Osteocyte (in vitro differentiated cells): Measurements from ENCODE around the gene TSPAN14. TPM values are rescaled to one million over a fixed set of nuclear protein-coding genes. Genes with fewer than 3 reads are reported as not detected.

Experiments used
- DNase-seq: peaks from one replicate; pipeline ENCODE4 v3.0.0; 2021; ENCODE audit warnings: mixed read lengths; ENCODE audit not compliant: unreplicated experiment; ENCODE audit errors: extremely low spot score
- H3K27ac Mint-ChIP-seq: one replicate; pipeline ENCODE4 v1.8.0; 2021; ENCODE audit warnings: mild to moderate bottlenecking, mixed read lengths; ENCODE audit not compliant: unreplicated experiment
- H3K27me3 Mint-ChIP-seq: one replicate; pipeline ENCODE4 v1.8.0; 2021; ENCODE audit warnings: mixed read lengths; ENCODE audit not compliant: unreplicated experiment
- H3K36me3 Mint-ChIP-seq: one replicate; pipeline ENCODE4 v1.8.0; 2021; ENCODE audit warnings: mixed read lengths; ENCODE audit not compliant: unreplicated experiment
- H3K4me1 Mint-ChIP-seq: one replicate; pipeline ENCODE4 v1.8.0; 2021; ENCODE audit warnings: mixed read lengths; ENCODE audit not compliant: unreplicated experiment
- H3K4me3 Mint-ChIP-seq: one replicate; pipeline ENCODE4 v1.8.0; 2021; ENCODE audit warnings: mild to moderate bottlenecking, moderate library complexity, mixed read lengths; ENCODE audit not compliant: unreplicated experiment
- H3K9me3 Mint-ChIP-seq: one replicate; pipeline ENCODE4 v1.8.0; 2021; ENCODE audit warnings: mixed read lengths; ENCODE audit not compliant: unreplicated experiment
- total RNA-seq: library from RNA; stranded (reverse); gene quantifications from 2 replicates; pipeline ENCODE4 v1.2.1, GENCODE V29; 2021
- TF ChIP-seq, protein P1 (sequence below): fragments of 200-600 bp; sonication (generic); IDR thresholded peaks from 2 replicates; pipeline ENCODE4 v1.5.0; 2021; ENCODE audit warnings: antibody characterized with exemption, mild to moderate bottlenecking, moderate library complexity

Gene TSPAN14
- total RNA-seq, 1 donor from 2014 or later = 50.7 TPM

DNA sequence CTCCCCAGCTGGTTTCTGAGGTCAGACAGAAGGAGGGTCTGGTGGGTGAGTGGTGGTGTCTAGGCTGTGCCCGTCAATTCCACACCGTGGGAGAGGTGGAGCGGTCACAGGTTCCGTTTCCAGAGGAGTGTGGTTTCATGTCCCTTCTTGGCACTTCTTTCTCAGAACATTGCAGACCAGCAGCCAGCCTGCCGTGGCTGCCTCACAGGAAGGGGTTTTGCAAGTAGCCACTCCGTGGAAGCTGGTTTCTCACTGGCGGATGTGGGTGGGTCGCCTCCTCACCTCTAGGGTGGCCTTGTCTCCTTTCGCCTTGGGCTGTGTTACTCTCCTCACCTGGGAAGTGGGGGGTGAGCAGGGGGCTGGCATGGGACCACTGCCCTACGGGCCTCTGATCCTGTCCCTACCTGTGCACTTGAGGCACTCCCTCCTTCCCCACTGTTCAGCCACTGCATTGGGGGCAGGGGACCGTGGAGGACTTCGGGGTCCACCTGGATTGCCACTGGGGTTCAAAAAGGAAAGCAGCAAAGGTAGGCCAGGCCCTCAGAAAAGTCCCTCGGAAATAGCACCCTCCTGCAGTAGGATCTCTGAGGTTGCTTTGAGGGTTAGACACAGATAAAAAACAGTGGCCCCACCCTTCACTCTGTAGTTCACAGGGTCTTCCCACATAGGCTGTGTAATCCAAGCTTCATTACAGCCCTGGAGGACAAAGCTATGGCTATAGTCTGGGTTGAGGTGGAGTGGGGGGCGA is 33.9 kb downstream of the TSPAN14 start:
- Mint-ChIP-seq H3K9me3 (no peaks in the 10 kb centered on the region), H3K4me1 (peaks cover 27% of the 10 kb centered on the region), H3K4me3 (no peak overlapping the region), H3K36me3 (peaks cover 14% of the 10 kb centered on the region), H3K27me3 (no peaks in the 10 kb centered on the region), H3K27ac (no peak overlapping the region)
- no peak for DNase-seq
- TF ChIP-seq, protein P1, sequence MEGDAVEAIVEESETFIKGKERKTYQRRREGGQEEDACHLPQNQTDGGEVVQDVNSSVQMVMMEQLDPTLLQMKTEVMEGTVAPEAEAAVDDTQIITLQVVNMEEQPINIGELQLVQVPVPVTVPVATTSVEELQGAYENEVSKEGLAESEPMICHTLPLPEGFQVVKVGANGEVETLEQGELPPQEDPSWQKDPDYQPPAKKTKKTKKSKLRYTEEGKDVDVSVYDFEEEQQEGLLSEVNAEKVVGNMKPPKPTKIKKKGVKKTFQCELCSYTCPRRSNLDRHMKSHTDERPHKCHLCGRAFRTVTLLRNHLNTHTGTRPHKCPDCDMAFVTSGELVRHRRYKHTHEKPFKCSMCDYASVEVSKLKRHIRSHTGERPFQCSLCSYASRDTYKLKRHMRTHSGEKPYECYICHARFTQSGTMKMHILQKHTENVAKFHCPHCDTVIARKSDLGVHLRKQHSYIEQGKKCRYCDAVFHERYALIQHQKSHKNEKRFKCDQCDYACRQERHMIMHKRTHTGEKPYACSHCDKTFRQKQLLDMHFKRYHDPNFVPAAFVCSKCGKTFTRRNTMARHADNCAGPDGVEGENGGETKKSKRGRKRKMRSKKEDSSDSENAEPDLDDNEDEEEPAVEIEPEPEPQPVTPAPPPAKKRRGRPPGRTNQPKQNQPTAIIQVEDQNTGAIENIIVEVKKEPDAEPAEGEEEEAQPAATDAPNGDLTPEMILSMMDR = no peak

DNA sequence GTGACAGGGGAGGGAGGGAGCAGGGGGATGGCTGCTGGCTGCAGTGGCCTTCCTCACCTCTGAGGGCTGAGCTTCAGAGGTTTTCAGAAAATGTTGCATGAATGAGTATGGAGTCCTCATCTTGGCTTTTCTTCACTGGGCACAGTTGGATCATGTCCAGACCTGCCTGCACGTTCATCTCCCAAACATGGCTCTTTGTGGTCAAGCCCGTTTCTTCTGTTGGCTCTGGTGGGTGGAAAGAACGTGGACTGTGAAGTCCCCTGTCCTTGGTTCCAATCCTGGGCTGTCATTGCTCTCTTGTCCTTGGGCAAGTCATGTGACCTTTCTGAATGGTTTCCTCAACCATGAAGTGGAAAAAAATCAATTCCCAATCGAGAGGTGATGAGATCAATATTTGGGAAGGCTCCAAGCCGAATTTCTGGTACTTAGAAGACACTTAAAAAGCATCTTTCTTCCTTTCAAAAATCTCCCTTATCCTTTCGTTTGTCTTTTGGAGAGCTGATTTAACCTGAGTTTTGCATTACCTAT is 34.5 kb downstream of the TSPAN14 start:
- no peaks in the 10 kb centered on the region for H3K27me3 Mint-ChIP-seq
- peaks cover 14% of the 10 kb centered on the region for H3K36me3 Mint-ChIP-seq
- DNase-seq = no peak
- H3K9me3 Mint-ChIP-seq = no peaks in the 10 kb centered on the region
- TF ChIP-seq, protein P1 = no peak
- peaks cover 33% of the 10 kb centered on the region for H3K4me1 Mint-ChIP-seq
- no peak overlapping the region for H3K27ac Mint-ChIP-seq
- H3K4me3 Mint-ChIP-seq = no peak overlapping the region

DNA sequence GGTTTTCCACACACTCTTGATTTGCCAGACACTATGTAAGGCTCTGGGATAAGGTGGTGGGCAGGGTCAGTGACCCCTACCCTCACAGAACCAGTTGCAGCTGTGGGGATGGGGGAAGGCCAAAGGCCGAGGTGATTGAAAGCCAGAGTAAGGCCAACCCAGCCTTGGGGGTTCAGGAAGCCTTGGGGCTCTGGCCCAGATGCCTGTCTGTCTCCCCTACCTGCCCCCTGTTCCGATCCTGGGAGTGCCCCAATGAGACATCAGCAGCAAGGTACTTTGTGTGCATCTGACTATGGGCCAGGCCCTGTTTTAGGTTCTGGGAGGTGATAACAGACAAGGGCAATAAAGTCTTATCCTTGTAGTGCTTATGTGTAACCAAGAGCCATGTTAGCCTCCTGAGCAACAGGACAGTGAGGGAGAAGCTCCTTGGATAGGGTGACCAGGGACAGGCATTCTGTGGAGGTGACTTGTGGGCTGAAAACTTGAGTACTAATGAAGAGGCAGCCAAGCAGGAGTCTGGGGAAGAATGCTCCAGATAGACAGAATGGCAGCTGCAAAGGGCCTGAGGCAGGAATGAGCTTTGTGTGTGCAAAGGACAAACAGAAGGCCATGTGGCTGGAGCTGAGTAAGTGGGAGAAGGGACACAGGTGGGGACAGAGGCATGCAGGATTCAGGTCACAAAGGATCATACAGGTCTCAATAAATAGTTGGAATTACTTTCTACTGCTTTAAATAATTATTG is 35.4 kb downstream of the TSPAN14 start:
- H3K4me3 Mint-ChIP-seq = no peak overlapping the region
- TF ChIP-seq, protein P1 = no peak
- peaks cover 14% of the 10 kb centered on the region for H3K36me3 Mint-ChIP-seq
- DNase-seq = no peak
- H3K9me3 Mint-ChIP-seq = no peaks in the 10 kb centered on the region
- peaks cover 39% of the 10 kb centered on the region for H3K4me1 Mint-ChIP-seq
- H3K27ac Mint-ChIP-seq = no peak overlapping the region
- H3K27me3 Mint-ChIP-seq = no peaks in the 10 kb centered on the region

DNA sequence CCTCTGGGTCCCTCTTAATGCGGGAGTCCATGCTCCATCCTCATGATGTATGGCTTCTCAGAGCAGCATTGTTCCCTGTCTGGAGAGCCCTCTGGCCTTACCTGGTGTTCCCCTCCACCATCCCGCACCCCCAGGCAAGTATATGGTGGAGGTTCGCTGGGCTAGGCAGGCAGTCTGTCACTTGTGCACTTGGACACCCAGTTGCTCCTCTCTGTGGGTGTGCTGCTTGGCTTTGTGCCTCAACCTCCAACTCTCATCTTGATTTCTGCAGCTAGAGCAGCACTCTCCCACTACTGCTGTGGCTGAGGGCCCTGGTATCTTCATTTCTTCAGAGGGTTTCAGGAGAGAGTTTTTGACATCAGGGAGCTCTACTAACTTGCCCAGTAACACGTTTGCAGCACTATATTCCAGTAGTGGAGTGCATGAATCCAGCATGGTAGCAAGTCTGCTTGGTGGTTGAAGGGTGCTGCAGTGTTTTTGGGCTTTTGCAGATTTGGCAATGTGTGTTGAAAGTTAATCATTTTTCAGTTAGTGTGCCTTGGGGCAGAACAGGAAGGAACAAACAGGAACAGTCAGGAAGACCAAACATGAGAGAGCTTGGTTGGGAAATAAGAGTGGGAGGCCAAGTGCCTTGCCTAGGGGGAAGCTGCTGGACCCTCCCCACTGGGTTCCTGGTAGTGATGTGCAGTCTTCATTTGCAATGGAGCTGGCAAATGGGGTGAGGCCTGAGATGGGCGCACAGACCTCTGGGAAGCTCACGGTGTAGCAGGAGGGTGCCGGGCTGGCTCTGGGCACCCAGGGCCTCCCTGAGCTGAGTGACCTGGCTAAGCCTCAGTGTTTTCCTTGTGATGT is 37.4 kb downstream of the TSPAN14 start:
- no peak for DNase-seq
- Mint-ChIP-seq H3K4me1 (peaks cover 31% of the 10 kb centered on the region), H3K9me3 (peaks cover 4% of the 10 kb centered on the region), H3K27ac (no peak overlapping the region), H3K4me3 (no peak overlapping the region), H3K36me3 (peaks cover 21% of the 10 kb centered on the region), H3K27me3 (no peaks in the 10 kb centered on the region)
- TF ChIP-seq, protein P1 = no peak
